ENCODE data around the gene GABRA4. TPM values are rescaled to one million over a fixed set of nuclear protein-coding genes. Genes with fewer than 3 reads are reported as not detected.

Gene GABRA4
- total RNA-seq, 1 experiment from 2014 or later = not detected

GRCh38 chr4:46977245-46977644, 16.1 kb downstream of the GABRA4 start:
- Mint-ChIP-seq H3K27me3 (ENCODE audit: low read depth) (peaks cover 7% of the 10 kb centered on the region; the same call in 1 of the 2 replicates), H3K4me1 (peaks cover 4 to 7% of the 10 kb centered on the region in 2 experiments; a peak in 3 of 4 replicates), H3K36me3 (ENCODE audit: insufficient read depth in 1 of 3, low read depth in 3 of 3) (no peaks in the 10 kb centered on the region)

More at GRCh38 chr4:46977245-46977644, 16.1 kb downstream of the GABRA4 start:
- no peaks in the 10 kb centered on the region for H3K23me2 ChIP-seq (ENCODE audit: insufficient read length, low read depth, low read length, poor library complexity, severe bottlenecking)
- H2BK12ac ChIP-seq (ENCODE audit: insufficient read length, low read depth, low read length) = no peak overlapping the region
- Mint-ChIP-seq H3K9me3 (no peaks in the 10 kb centered on the region), H3K27ac (no peak overlapping the region), H3K4me3 (no peak overlapping the region)
- H3K4me1 ChIP-seq (ENCODE audit: insufficient read depth, low read length) = no peaks in the 10 kb centered on the region
- H3K79me2 ChIP-seq (ENCODE audit: insufficient read depth, low read length) = no peaks in the 10 kb centered on the region
- H3K79me1 ChIP-seq (ENCODE audit: insufficient read depth, low read depth, low read length, poor library complexity, severe bottlenecking) = no peaks in the 10 kb centered on the region
- TF ChIP-seq, protein P1, sequence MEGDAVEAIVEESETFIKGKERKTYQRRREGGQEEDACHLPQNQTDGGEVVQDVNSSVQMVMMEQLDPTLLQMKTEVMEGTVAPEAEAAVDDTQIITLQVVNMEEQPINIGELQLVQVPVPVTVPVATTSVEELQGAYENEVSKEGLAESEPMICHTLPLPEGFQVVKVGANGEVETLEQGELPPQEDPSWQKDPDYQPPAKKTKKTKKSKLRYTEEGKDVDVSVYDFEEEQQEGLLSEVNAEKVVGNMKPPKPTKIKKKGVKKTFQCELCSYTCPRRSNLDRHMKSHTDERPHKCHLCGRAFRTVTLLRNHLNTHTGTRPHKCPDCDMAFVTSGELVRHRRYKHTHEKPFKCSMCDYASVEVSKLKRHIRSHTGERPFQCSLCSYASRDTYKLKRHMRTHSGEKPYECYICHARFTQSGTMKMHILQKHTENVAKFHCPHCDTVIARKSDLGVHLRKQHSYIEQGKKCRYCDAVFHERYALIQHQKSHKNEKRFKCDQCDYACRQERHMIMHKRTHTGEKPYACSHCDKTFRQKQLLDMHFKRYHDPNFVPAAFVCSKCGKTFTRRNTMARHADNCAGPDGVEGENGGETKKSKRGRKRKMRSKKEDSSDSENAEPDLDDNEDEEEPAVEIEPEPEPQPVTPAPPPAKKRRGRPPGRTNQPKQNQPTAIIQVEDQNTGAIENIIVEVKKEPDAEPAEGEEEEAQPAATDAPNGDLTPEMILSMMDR (conservative IDR thresholded peaks at IDR 0.05) = no peak
- H3K9ac ChIP-seq (ENCODE audit: extremely low read depth, insufficient read length, low read length) = no peak overlapping the region
- H3K27me3 ChIP-seq (ENCODE audit: insufficient read depth, low read length) = no peaks in the 10 kb centered on the region
- H3K18ac ChIP-seq (ENCODE audit: insufficient read length, low read depth, low read length) = no peak overlapping the region
- H3K27ac ChIP-seq (ENCODE audit: insufficient read length, low read depth, low read length) = no peak overlapping the region
- H4K91ac ChIP-seq (ENCODE audit: insufficient read length, low read depth, low read length) = no peak overlapping the region
- H3K23ac ChIP-seq (ENCODE audit: insufficient read length, low read depth, low read length) = no peak overlapping the region
- no peak overlapping the region for H2AK5ac ChIP-seq (ENCODE audit: insufficient read length, low read length)
- no peak overlapping the region for H2BK5ac ChIP-seq (ENCODE audit: insufficient read length, low read length)
- H3K4me2 ChIP-seq (ENCODE audit: insufficient read depth, insufficient read length, low read length) = no peak overlapping the region
- H2BK15ac ChIP-seq (ENCODE audit: low read depth, low read length) = no peak overlapping the region
- H3T11ph ChIP-seq (ENCODE audit: low read length) = no peak overlapping the region
- H3K4ac ChIP-seq (ENCODE audit: low read depth, low read length) = no peak overlapping the region
- H2BK120ac ChIP-seq (ENCODE audit: low read depth, low read length, poor library complexity, severe bottlenecking) = no peak overlapping the region
- no peak for DNase-seq
- no peaks in the 10 kb centered on the region for H3K9me3 ChIP-seq (ENCODE audit: control insufficient read depth, low read depth, low read length)
- H4K5ac ChIP-seq (ENCODE audit: insufficient read length, low read depth, low read length) = no peak overlapping the region
- no peak overlapping the region for H2AFZ ChIP-seq (ENCODE audit: low read length)
- no CpG with 5 or more reads among the region's 2 CpGs for WGBS (ENCODE audit: extremely low coverage, insufficient read length, low lambda C conversion rate)
- no peak overlapping the region for H2BK20ac ChIP-seq (ENCODE audit: low read depth, low read length, poor library complexity, severe bottlenecking)
- H4K8ac ChIP-seq (replicated peaks; ENCODE audit: insufficient read length, low read depth, low read length) = no peak overlapping the region
- no peaks in the 10 kb centered on the region for H4K20me1 ChIP-seq (ENCODE audit: control insufficient read depth, insufficient read depth, insufficient read length)
- no peak overlapping the region for H3K14ac ChIP-seq (ENCODE audit: insufficient read depth, low read length)
- H3K56ac ChIP-seq (ENCODE audit: insufficient read length, low read depth, low read length) = no peak overlapping the region
